GM21737 (cell line): ENCODE results near the gene GYPB.
A peak's percentile ranks its signal among the peaks of the same experiment; 100 is the strongest.
"Not testable (repeated sequence)": the region's sequence is repeated elsewhere in the genome, so short reads cannot be mapped to it uniquely, and the experiment has no call there.

Experiments used
- ATAC-seq: cut with Tn5 transposase; IDR thresholded peaks from one replicate; pipeline ENCODE4 v1.9.1; 2021; ENCODE audit warnings: mild to moderate bottlenecking, moderate library complexity; ENCODE audit not compliant: unreplicated experiment

The GYPB gene

DNA sequence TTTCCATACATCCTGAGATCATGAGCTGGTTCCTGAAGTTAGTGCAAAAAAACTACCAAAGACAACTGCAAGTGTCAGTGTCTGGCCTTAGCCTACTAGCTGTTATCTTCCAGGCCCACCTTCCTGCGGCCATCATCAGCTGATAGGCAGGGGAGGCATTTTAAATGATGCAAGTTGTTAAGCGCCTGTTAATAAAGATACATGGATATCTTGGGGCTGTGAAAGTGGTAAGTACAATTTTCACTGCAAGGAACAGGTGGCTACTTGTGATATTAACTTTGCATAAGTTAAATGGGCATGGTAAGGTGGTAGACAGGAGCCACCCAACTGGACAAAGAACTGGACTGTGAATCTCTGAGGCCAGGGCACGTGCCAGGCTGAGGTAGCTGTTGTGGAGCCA is at the start of gene GYPB:
Gene GYPB, minus strand, starts transcription at position 104 of the 400 bp plus-strand sequence. Its CDS starts 93 bp downstream, at position 11.
- not testable (repeated sequence) for ATAC-seq

DNA sequence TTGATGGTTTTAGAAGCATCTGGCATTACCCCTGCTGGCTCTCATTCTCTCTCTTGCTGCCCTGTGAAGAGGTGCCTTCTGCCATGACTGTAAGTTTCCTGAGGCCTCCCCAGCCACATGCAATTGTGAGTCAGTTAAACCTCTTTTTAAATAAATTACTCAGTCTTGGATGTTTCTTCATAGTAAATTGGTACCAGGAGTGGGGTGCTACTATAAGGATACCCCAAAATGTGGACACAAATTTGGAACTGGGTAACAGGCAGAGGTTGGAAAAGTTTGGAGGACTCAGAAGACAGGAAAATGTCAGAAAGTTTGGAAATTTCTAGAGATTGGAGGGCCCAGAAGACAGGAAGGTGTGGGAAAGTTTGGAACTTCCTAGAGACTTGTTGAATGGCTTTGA is 42.4 kb upstream of the GYPB start:
- ATAC-seq = not testable (repeated sequence)

DNA sequence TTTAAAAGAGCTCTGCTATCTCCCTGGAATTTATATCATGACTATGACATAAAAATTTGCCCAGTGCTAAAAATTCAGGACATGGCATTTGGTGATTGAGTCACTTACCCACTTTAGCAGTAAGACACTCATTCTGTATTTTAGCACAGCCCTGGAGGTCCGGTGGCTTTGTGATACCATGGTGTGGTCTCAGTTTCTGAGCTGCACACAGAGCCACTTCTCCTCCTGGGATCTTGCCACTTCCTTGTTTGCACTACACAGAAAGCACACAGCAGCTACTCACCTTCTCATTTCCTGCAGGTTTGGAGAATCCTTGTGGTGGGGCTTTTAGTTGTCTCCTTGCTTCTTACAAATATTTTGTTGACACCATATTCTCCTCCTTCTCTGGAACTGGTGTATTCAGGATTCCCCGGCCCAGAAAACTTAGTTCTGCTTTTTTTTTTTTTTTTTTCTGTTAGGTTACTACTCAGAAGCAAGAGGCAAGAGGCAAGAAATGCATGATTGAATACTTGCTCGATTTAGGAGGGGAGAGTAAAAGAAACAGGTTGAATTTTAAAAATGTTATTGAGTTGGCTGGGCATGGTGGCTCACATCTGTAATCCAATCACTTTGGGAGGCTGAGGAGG is 41.2 kb upstream of the GYPB start:
- not testable (repeated sequence) for ATAC-seq

DNA sequence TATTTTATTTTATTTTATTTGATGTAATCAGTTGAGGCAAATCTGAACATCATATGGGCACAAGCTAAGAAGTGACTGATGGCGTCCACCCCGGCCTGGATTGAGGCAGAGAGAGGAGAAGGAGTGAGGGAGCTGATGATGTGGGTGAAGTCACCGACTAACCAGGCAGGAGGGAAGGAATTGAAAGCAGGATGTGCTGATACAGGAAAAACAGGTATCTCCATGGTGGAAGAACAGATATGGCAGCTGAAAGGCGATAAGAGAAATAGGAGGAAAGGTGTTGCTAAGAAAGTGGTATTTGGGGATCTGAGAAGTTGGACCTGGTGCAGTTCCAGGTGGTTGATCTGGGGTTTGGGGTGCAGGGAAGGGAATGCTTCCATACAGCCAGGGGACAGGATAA is 37.6 kb upstream of the GYPB start:
- ATAC-seq = no peak

DNA sequence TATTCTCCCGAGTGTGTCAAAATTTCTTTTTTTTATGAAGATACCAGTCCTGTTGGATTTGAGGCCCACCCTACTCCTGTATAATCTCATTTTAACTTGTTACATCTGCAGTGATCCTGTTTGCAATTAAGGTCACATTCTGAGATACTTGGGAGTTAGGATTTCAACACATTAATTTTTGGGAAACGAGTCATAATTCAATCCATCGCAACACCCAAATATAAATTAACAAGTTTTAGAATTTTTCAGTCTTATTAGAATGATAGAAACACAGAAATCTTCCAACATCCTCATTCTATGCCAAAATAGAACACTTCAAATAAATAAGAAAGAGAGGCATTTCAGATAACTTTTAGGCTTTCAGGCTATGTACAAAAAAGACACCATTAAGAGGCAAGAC is 36.2 kb upstream of the GYPB start:
- ATAC-seq = not testable (repeated sequence)

DNA sequence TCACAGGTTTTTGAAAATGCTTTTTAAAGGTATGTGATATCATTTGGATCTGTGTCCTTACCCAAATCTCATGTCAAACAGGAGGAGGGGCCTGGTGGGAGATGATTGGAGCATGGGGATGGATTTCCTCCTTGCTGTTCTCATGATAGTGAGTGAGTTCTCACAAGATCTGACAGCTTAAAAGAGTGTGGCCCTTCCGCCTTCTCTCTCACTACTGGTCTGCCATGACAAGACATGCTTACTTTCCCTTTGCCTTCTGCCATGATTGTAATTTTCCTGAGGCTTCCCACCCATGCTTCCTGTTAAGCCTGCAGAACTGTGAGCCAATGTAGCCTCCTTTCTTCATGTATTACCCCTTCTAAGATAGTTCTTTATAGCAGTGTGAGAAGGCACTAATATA is 32.3 kb upstream of the GYPB start:
- not testable (repeated sequence) for ATAC-seq

DNA sequence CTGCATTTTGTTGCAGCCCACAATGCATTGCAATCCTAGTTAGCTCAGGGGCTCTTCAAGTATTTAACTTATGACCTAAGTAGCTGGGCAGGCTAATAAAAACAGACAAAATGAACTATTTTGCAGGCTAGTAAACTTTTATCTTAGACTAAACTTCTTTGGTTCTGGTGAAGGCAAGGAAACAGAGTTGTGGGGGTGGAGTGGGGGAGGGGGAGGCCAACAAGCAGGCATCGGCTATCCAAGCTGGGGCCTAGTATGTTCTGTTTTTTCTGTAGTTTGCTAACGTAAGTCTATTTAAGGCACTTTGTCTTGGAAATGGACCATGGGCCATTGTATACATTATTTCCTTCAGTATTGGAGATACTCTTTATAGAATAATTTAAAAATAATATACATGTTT is 31.5 kb upstream of the GYPB start:
- ATAC-seq = not testable (repeated sequence)

DNA sequence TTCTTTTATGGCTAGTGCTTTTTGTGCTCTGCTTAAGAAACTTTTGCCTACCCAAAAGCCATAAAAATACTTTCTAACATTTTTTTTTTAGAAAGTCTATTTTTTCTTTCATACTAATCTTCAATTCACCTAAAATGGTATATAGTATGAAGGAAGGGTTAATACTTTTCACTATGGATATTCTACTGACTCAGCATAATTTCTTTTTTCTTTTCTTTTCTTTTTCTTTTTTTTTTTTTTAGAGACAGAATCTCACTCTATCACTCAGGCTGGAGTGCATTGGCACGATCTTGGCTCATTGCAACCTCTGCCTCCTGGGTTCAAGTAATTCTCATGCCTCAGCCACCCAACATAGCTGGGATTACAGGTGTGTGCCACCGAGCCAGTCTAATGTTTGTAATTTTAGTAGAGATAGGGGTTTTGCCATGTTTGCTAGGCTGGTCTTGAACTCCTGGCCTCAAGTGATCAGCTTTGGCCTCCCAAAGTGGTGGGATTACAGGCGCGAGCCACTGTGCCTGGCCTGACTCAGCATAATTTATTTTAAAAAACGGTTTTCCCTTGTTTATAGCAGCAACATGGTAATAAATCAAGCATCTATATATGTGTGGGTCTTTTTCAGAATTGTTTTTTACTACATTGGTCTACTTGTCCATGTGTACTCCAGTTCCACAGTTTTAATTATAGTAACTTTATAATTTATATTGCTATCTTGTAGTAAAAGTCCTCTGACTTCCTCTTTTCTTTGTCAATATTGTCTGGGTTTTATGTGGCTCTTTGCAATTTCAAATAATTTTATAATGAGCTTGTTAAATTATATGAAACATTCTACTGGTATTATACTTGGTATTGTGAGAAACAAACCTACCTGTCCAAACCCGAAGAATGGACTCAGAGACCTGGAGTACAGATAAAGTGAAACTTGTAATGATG is 30.6 kb upstream of the GYPB start:
- not testable (repeated sequence) for ATAC-seq

DNA sequence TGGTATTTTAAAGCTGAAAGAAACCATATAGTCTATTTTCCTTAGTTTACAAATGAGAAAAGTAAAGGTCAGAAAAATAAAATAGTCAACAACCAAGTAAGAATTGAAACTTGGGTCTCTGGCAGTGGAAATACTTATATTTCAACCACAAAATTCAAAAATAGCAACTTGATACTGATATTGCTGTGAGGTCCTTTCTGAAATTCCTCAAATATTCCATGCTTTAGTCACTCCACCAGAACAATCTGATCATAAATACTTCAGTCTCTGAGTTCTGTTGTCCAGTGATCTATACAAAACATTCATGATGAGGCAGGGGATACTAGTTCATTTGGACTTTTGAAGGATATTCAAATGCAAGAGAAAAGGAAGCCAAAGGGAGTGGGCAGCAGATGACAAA is 25.8 kb upstream of the GYPB start:
- not testable (repeated sequence) for ATAC-seq

DNA sequence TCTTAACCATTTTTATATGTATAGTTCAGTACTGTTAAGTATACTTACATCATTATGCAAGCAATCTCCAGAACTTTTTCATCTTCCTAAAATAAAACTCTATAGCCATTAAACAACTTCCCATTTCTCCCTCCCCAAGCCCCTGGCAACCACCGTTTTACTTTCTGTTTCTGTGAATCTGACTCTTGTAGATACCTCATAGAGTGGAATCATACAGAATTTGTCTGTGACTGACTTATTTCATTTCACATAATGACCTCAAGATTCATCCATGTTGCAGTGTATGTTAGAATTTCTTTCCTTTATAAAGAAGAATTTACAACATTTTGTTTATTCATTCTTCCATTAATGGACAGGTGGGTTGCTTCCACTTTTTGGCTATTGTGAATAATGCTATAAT is 13.4 kb upstream of the GYPB start:
- not testable (repeated sequence) for ATAC-seq

DNA sequence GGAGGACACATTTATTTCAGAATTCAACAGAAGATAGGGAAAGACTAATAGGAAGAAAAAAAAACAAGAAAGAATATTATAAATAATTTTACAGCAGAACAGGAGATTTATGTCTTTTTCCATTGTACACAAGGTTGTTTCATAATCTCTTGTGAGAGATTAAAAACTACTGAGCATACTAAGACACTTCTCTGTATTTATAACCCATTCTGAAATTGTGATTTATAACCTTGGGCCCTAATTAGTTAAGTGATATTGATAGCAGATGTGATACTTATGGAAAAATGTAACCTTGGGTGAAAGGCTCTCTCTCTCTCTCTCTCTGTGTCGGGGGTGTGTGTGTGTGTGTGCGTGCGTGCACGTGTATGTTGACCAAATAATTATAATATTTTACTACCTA is 12.7 kb upstream of the GYPB start:
- ATAC-seq = not testable (repeated sequence)

DNA sequence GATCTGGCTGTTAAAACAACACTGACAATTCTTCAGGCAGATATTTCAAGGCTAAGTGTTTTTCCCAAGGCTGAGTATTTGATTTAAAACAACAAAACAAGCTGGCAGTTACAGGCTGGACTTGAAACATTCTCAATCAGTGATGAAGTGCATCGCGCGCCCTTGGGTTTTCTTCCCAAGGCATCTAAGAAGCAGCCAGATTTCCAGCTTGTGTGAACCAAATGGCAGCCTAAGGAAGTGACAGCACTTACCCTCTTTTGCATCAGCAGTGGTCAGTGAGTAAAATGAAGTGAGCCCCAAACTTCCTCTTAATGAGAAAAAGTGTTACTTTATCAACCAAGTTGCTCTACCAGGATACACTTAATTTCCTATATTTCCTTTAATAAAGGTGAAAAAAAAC is 12.2 kb upstream of the GYPB start:
- ATAC-seq = not testable (repeated sequence)

DNA sequence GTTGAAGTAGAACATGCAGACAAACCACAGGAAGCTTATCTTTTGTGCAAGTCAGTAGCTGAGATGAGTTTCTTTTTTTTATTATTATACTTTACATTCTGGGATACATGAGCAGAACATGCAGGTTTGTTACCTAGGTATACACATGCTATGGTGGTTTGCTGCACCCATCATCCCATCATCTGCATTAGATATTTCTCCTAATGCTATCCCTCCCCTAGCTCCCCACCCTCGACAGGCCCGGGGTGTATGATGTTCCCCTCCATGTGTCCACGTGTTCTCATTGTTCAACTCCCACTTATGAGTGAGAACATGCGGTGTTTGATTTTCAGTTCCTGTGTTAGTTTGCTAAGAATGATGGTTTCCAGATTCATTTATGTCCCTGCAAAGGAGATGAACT is 11.5 kb upstream of the GYPB start:
- not testable (repeated sequence) for ATAC-seq

DNA sequence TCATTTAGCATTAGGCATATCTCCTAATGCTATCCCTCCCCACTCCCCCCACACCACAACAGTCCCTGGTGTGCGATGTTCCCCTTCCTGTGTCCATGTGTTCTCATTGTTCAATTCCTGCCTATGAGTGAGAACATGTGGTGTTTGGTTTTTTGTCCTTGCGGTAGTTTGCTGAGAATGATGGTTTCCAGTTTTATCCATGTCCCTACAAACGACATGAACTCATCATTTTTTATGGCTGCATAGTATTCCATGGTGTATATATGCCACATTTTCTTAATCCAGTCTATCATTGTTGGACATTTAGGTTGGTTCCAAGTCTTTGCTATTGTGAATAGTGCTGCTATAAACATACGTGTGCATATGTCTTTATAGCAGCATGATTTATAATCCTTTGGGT is 7.5 kb upstream of the GYPB start:
- not testable (repeated sequence) for ATAC-seq

DNA sequence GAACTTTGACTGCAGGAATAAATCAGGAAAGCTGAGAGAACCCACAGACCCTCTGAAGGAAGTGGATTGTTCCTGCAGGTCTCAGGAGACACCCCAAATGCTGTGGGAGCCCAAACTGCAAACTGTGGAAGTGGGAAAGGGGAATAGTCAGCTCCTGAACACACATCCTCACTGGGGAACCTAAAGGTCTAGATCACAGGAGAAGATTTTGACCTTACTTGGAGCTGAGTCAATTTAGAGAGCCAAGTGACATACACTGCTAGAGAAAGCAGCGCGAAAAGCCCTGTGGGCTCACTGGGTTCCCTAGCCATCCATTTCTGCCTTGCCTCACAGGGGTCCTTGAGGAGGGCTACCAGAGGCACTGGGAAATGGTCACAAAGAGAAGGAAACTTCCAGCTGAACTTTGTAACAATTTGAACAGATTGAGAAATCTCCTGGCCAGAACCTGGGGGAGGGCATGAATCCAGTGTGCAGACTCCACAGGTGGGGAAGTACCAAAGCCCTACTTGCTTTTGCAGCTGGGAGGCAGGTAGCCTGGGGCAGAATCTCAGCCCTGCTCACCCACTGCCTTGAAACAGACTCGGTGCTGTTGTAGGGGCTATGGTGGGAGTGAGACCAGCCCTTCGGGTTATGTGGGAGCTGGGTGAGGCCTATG is 5.3 kb upstream of the GYPB start:
- not testable (repeated sequence) for ATAC-seq

DNA sequence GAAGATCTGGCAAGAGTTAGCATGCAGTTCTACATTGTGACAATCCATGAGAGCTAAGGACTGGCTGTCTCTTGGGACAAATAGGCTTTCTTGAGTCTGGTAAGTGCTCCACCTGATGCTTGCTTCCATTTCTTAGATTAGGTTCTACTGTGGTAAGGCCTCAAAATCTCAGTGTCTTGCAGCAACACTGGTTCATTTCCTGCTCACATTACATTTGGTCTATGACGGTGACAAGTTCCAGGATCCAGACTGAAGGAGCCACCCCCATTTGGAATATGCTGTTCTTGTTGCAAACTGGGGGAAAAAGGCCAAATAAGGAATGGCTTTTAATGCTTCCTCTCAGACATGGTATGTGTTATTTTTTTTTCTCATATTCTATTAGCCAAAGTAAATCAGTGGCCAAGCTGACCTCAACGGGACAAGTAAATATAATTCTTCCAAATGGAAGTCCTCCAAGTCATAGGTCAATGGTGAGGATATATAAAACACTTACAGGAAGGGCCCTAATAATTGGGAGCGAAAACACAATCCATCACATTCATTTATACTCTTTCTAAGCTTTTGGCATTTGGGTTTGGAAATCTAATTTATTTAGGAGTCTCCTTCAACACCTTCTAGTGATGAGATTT is 3.7 kb upstream of the GYPB start:
- not testable (repeated sequence) for ATAC-seq

DNA sequence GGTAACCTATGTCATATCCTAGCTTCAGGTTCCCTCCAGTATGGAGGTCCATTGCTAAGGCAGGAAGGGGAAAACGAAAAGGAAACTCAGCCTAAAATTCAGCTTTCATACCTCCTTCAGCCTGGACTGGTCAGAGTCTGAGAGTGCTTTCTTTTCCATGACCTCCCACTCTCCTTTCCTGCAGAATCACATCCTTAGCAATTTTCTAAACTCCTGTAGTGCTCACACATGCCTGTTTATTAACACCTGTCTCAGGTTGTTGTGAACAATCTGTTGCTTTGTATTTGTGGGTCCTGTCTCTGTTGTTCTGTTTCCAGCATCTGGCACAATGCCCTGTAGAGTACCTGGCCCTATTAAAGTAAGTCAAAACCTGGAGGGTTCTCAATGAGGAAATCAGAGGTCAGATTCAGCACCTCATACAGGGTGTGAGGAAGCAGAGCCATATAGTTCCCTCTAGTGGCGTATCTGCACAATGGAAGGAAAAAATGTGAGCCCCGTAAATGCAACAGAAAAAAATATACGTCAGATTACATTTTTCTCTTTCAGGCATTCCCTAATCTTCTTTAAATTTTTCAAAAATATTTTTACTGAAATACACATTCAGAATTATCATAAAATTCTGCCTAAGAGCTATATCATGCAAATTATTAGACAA is 2.3 kb upstream of the GYPB start:
- ATAC-seq = peak; percentile 83

DNA sequence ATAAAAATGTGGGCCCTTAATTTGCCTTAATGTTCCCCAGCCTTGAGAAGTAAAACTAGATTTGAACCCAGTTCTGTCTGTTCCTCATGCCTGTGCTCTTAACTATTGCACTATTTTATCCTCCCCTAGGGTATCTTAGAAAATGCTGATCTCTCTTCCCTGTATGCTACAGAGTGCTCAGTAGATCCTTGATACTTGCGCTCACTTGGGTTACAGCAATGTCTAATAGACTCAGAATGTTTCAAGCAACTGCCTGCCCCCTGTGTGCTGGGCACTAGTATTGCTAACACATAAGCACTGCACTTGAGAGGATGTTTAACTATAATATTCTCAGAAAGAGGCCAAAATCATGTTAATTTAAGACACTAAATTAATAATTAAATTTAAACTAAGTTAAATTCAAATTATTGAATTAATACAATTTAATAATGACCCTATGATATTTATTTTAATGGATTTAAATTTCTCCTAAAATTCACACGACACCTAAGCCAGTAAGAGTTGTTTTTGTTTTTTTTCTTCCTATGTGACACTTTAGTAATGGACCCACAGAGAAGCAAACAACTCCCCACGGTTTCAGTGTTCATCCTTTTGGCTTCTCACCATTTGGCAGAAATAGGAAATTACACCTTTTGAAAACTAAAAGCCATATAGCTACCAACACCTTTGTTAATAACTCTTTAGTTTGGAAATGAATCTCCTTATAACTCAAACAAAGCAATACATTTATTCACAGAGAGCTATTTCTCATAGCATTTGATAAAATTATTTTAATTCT is 768 bp downstream of the GYPB start:
- not testable (repeated sequence) for ATAC-seq

DNA sequence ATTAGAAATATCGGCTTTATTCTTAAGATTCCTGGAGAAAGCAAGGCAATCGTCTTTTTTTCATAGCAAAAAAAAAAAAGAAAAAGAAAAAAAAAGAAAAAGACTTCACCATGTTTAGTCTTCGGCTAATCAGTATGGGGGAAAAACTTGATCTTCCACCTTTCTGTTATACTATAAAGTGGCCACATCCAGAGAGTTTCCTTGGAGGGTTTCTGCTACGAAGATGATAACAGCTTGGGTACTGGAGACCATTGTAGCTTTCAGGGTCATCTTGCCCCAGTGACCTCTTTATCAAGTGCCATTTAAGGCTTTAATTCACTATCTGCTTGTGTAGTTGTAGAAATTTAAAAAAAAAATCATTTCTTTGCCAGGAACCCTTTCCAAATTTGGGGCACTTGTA is 1.9 kb downstream of the GYPB start:
- ATAC-seq = not testable (repeated sequence)
